PC-3 (cell line): ENCODE measurements around the gene MSI2. TPM values are rescaled to one million over a fixed set of nuclear protein-coding genes. Genes with fewer than 3 reads are reported as not detected.

Experiments used
- ATAC-seq: fragments of 200-7000 bp; cut with Tn5 transposase; 2 replicates; pipeline ENCODE4 v1.9.1; 2020; ENCODE audit warnings: mild to moderate bottlenecking, moderate library complexity
- BruUV-seq: library from RNA; stranded (reverse); fragments of 400-500 nt; replicated peaks from 2 replicates; lab custom pipeline; 2021; lab: Mats Ljungman, UMichigan
- CTCF ChIA-PET: fragments of 300-600 bp; sonication (Branson Sonifier 250); formaldehyde crosslinking; loops from one replicate; lab custom pipeline; 2022; ENCODE audit warnings: antibody characterized with exemption; lab: Charles Lee
- POLR2A ChIA-PET: fragments of 300-600 bp; sonication (Branson Sonifier 250); formaldehyde crosslinking; loops from one replicate; lab custom pipeline; 2022; ENCODE audit warnings: antibody characterized with exemption; ENCODE audit not compliant: unreplicated experiment; lab: Charles Lee
- DNase-seq: peaks from one replicate; pipeline ENCODE4 v3.0.0-alpha.2; 2015
- H2AFZ ChIP-seq: fragments of 300-600 bp; sonication (generic); 2 replicates; pipeline ENCODE4 v1.6.0; 2016; ENCODE audit warnings: antibody characterized with exemption, low read length
- H3F3A ChIP-seq: fragments of 300-600 bp; sonication (generic); one replicate; pipeline ENCODE4 v1.6.0; 2017; ENCODE audit warnings: antibody characterized with exemption, low read length, control low read depth, mild to moderate bottlenecking; ENCODE audit not compliant: unreplicated experiment
- H3K27ac ChIP-seq: fragments of 300-600 bp; sonication (generic); 2 replicates; pipeline ENCODE4 v1.5.1; 2016; ENCODE audit warnings: mild to moderate bottlenecking, low read length
- H3K27me3 ChIP-seq: fragments of 300-600 bp; sonication (generic); 2 replicates; pipeline ENCODE4 v1.6.1; 2016; ENCODE audit warnings: low read length, mixed read lengths
- H3K36me3 ChIP-seq: fragments of 300-600 bp; sonication (generic); 2 replicates; pipeline ENCODE4 v1.6.1; 2016; ENCODE audit warnings: low read depth, mixed run types, low read length, mixed read lengths
- H3K4me1 ChIP-seq: fragments of 300-600 bp; sonication (generic); 2 replicates; pipeline ENCODE4 v1.5.1; 2016; ENCODE audit warnings: low read length; ENCODE audit not compliant: insufficient read depth
- H3K4me2 ChIP-seq: fragments of 300-600 bp; sonication (generic); 2 replicates; pipeline ENCODE4 v1.6.0; 2016; ENCODE audit warnings: low read length
- H3K4me3 ChIP-seq: fragments of 300-600 bp; sonication (generic); 2 replicates; pipeline ENCODE4 v1.5.1; 2016; ENCODE audit warnings: mild to moderate bottlenecking, low read length, mixed read lengths
- H3K79me2 ChIP-seq: fragments of 300-600 bp; sonication (generic); 2 replicates; pipeline ENCODE4 v1.6.1; 2017; ENCODE audit warnings: low read length, mixed read lengths
- H3K9ac ChIP-seq: fragments of 300-600 bp; sonication (generic); 2 replicates; pipeline ENCODE4 v1.6.0; 2016; ENCODE audit warnings: mild to moderate bottlenecking, low read length
- H3K9me2 ChIP-seq: fragments of 300-600 bp; sonication (generic); replicated peaks from 2 replicates; pipeline ENCODE4 v1.6.1; 2016; ENCODE audit warnings: mixed run types, low read length, mixed read lengths
- H3K9me3 ChIP-seq: fragments of 300-600 bp; sonication (generic); 2 replicates; pipeline ENCODE4 v1.6.1; 2016; ENCODE audit warnings: low read length, mixed read lengths
- H4K20me1 ChIP-seq: fragments of 300-600 bp; sonication (generic); 2 replicates; pipeline ENCODE4 v1.6.1; 2016; ENCODE audit warnings: low read length, mixed read lengths
- CTCF ChIP-seq: fragments of 300-600 bp; sonication (generic); conservative IDR thresholded peaks from 2 replicates; pipeline ENCODE4 v1.5.1; 2017; ENCODE audit warnings: antibody characterized with exemption, low read depth, mild to moderate bottlenecking, low read length
- EZH2 ChIP-seq: fragments of 300-600 bp; sonication (generic); IDR thresholded peaks from one replicate; pipeline ENCODE4 v1.6.1; 2017; ENCODE audit warnings: antibody characterized with exemption, mild to moderate bottlenecking, low read length; ENCODE audit not compliant: unreplicated experiment
- EZH2phosphoT487 ChIP-seq: fragments of 300-600 bp; sonication (generic); IDR thresholded peaks from 2 replicates; pipeline ENCODE4 v1.6.1; 2018; ENCODE audit warnings: mild to moderate bottlenecking, antibody characterized with exemption, low read length, borderline replicate concordance
- intact Hi-C: fragments of 100-400 bp; cut with micrococcal nuclease; formaldehyde crosslinking; loops from 2 replicates; pipeline ENCODE4 v1.9.0; 2023
- total RNA-seq: library from RNA; depleted of rRNA; stranded (reverse); fragments of >200 nt; gene quantifications from 2 replicates; pipeline ENCODE4 v1.2.3, GENCODE V29; 2014

Gene MSI2
- total RNA-seq, 1 experiment from 2014 or later, result 54.7 TPM

- Histone ChIP-seq H3F3A (no peaks in the 10 kb centered on the region), H3K27ac (no peak overlapping the region), H3K4me2 (no peak overlapping the region), H3K9me3 (no peaks in the 10 kb centered on the region), H4K20me1 (no peaks in the 10 kb centered on the region), H3K79me2 (no peaks in the 10 kb centered on the region), H3K4me1 (peaks cover 17% of the 10 kb centered on the region), H3K27me3 (no peaks in the 10 kb centered on the region), H2AFZ (no peak overlapping the region), H3K9ac (no peak overlapping the region), H3K4me3 (no peak overlapping the region), H3K36me3 (no peaks in the 10 kb centered on the region), H3K9me2 (no peaks in the 10 kb centered on the region)
- POLR2A ChIA-PET, result no interaction called here
- BruUV-seq, result no TSS peak
- CTCF ChIA-PET, result interaction anchor here (0.5 kb wide), 1 partner anchor 25 kb away, joined by 3 read pairs; no protein-coding TSS in a partner anchor
- intact Hi-C loops, result no loop called here
- no peak for ATAC-seq
- TF ChIP-seq EZH2 (no peak), CTCF (no peak), EZH2phosphoT487 (no peak)
- no peak for DNase-seq
These were observed 410.6 kb downstream of the MSI2 start for GRCh38 chr17:57666946-57667345.

GRCh38 chr17:57667461-57667923 is 411.2 kb downstream of the MSI2 start:
- TF ChIP-seq EZH2phosphoT487 (no peak), EZH2 (no peak), CTCF (no peak)
- H4K20me1 ChIP-seq, result no peaks in the 10 kb centered on the region
- no peaks in the 10 kb centered on the region for H3K9me3 ChIP-seq
- no peak overlapping the region for H3K27ac ChIP-seq
- no TSS peak for BruUV-seq
- H3F3A ChIP-seq, result no peaks in the 10 kb centered on the region
- intact Hi-C loops, result no loop called here
- H3K36me3 ChIP-seq, result no peaks in the 10 kb centered on the region
- DNase-seq (no peak), ATAC-seq (no peak)
- H3K4me3 ChIP-seq, result no peak overlapping the region
- no peaks in the 10 kb centered on the region for H3K9me2 ChIP-seq
- H3K27me3 ChIP-seq, result no peaks in the 10 kb centered on the region
- H3K9ac ChIP-seq, result no peak overlapping the region
- peaks cover 16% of the 10 kb centered on the region for H3K4me1 ChIP-seq
- CTCF ChIA-PET, result no interaction called here
- no peak overlapping the region for H3K4me2 ChIP-seq
- no peak overlapping the region for H2AFZ ChIP-seq
- no peaks in the 10 kb centered on the region for H3K79me2 ChIP-seq
- POLR2A ChIA-PET, result no interaction called here

GRCh38 chr17:57668332-57668731 is 412.0 kb downstream of the MSI2 start:
- Histone ChIP-seq H3K9me2 (no peaks in the 10 kb centered on the region), H3K4me2 (no peak overlapping the region), H3K4me1 (peaks cover 12% of the 10 kb centered on the region), H3K9me3 (no peaks in the 10 kb centered on the region), H3K27me3 (no peaks in the 10 kb centered on the region), H4K20me1 (no peaks in the 10 kb centered on the region), H3K79me2 (no peaks in the 10 kb centered on the region), H3K36me3 (no peaks in the 10 kb centered on the region), H2AFZ (no peak overlapping the region), H3K9ac (no peak overlapping the region), H3F3A (no peaks in the 10 kb centered on the region), H3K4me3 (no peak overlapping the region), H3K27ac (no peak overlapping the region)
- intact Hi-C loops, result no loop called here
- DNase-seq (no peak), ATAC-seq (no peak)
- no TSS peak for BruUV-seq
- ChIA-PET POLR2A (no interaction called here), CTCF (no interaction called here)
- no peak for TF ChIP-seq CTCF
